Mesenchymal stem cell (in vitro differentiated cells and primary cell): ENCODE results near the gene LGALS7B.
A peak's percentile ranks its signal among the peaks of the same experiment; 100 is the strongest.

Experiments used
- DNase-seq: peaks from one replicate; pipeline ENCODE4 v3.0.0-alpha.2; 2013
- H2AFZ ChIP-seq: one replicate; pipeline ENCODE4 v1.6.1; 2013; ENCODE audit warnings: low read depth, mild to moderate bottlenecking, control low read depth, inconsistent platforms, low read length, moderate library complexity
- H2AK5ac ChIP-seq: 2 replicates; pipeline ENCODE4 v1.6.1; 2013; ENCODE audit warnings: low read length, moderate library complexity, mild to moderate bottlenecking, inconsistent platforms; ENCODE audit not compliant: severe bottlenecking
- H2BK120ac ChIP-seq: one replicate; pipeline ENCODE4 v1.6.1; 2013; ENCODE audit warnings: low read depth, mild to moderate bottlenecking, inconsistent platforms, low read length, moderate library complexity
- H2BK12ac ChIP-seq, 2 experiments: one replicate each; pipeline ENCODE4 v1.6.1; 2013; ENCODE audit warnings: inconsistent platforms in 2 of 2, low read length in 2 of 2, mild to moderate bottlenecking in 2 of 2, moderate library complexity in 2 of 2, control low read depth in 1 of 2
- H2BK15ac ChIP-seq: one replicate; pipeline ENCODE4 v1.6.1; 2013; ENCODE audit warnings: mild to moderate bottlenecking, low read depth, inconsistent platforms; ENCODE audit not compliant: poor library complexity, severe bottlenecking
- H2BK5ac ChIP-seq: 2 replicates; pipeline ENCODE4 v1.6.1; 2013; ENCODE audit warnings: low read depth, mild to moderate bottlenecking, low read length, control low read depth, inconsistent platforms; ENCODE audit not compliant: poor library complexity, severe bottlenecking
- H3K14ac ChIP-seq, 2 experiments: one replicate each; pipeline ENCODE4 v1.6.1; 2013; ENCODE audit warnings: inconsistent platforms in 2 of 2, low read length in 2 of 2, control low read depth in 1 of 2, mild to moderate bottlenecking in 1 of 2, moderate library complexity in 1 of 2
- H3K18ac ChIP-seq, 2 experiments: one replicate each; pipeline ENCODE4 v1.6.1; 2013; ENCODE audit warnings: inconsistent platforms in 2 of 2, low read length in 2 of 2, control low read depth in 1 of 2, low read depth in 1 of 2, mild to moderate bottlenecking in 1 of 2
- H3K23ac ChIP-seq, 2 experiments: one replicate each; pipeline ENCODE4 v1.6.1; 2013; ENCODE audit warnings: inconsistent platforms in 2 of 2, low read length in 2 of 2, mild to moderate bottlenecking in 2 of 2, moderate library complexity in 2 of 2, control low read depth in 1 of 2
- H3K27ac ChIP-seq: 2 replicates; pipeline ENCODE4 v1.5.1; 2013; ENCODE audit warnings: mild to moderate bottlenecking, moderate library complexity, low read length, control low read depth, inconsistent platforms; ENCODE audit not compliant: poor library complexity, severe bottlenecking
- H3K27me3 ChIP-seq, 2 experiments: 2 replicates each; pipeline versions ENCODE4 v1.6.1 to v1.7.0; 2013; ENCODE audit warnings: low read length in 2 of 2, mild to moderate bottlenecking in 2 of 2, moderate library complexity in 2 of 2, control low read depth in 1 of 2, inconsistent platforms in 1 of 2; ENCODE audit not compliant: control insufficient read depth in 1 of 2, insufficient read depth in 1 of 2
- H3K36me3 ChIP-seq, 2 experiments: 2 replicates each; pipeline versions ENCODE4 v1.6.1 to v1.7.0; 2013; ENCODE audit warnings: low read length in 2 of 2, control low read depth in 1 of 2, inconsistent platforms in 1 of 2, low read depth in 1 of 2, mild to moderate bottlenecking in 1 of 2; ENCODE audit not compliant: insufficient read depth in 2 of 2, control insufficient read depth in 1 of 2
- H3K4ac ChIP-seq, 2 experiments: one replicate each; pipeline ENCODE4 v1.6.1; 2013; ENCODE audit warnings: inconsistent platforms in 2 of 2, low read length in 2 of 2, mild to moderate bottlenecking in 2 of 2, moderate library complexity in 2 of 2, control low read depth in 1 of 2, low read depth in 1 of 2
- H3K4me1 ChIP-seq: 2 replicates; pipeline ENCODE4 v1.6.1; 2013; ENCODE audit warnings: low read depth, low read length, control low read depth; ENCODE audit not compliant: control insufficient read depth, insufficient read depth
- H3K4me2 ChIP-seq: 2 replicates; pipeline ENCODE4 v1.6.1; 2013; ENCODE audit warnings: low read length, mild to moderate bottlenecking, inconsistent platforms; ENCODE audit not compliant: poor library complexity, severe bottlenecking
- H3K4me3 ChIP-seq, 2 experiments: 2 replicates each; pipeline versions ENCODE4 v1.5.1 to v1.7.0; 2013; ENCODE audit warnings: low read length in 2 of 2, mild to moderate bottlenecking in 2 of 2, control low read depth in 1 of 2, low read depth in 1 of 2; ENCODE audit not compliant: insufficient read depth in 1 of 2
- H3K79me1 ChIP-seq: replicated peaks from 2 replicates; pipeline ENCODE4 v1.6.1; 2013; ENCODE audit warnings: mild to moderate bottlenecking, control low read depth, low read length, inconsistent platforms; ENCODE audit not compliant: poor library complexity, severe bottlenecking
- H3K9ac ChIP-seq: 2 replicates; pipeline ENCODE4 v1.7.0; 2013; ENCODE audit warnings: mild to moderate bottlenecking, low read length, moderate library complexity
- H3K9me3 ChIP-seq: 2 replicates; pipeline ENCODE4 v1.7.0; 2013; ENCODE audit warnings: mild to moderate bottlenecking, low read length; ENCODE audit not compliant: control insufficient read depth
- H4K8ac ChIP-seq: one replicate; pipeline ENCODE4 v1.6.1; 2013; ENCODE audit warnings: inconsistent platforms, mild to moderate bottlenecking, low read length, moderate library complexity
- H4K91ac ChIP-seq: one replicate; pipeline ENCODE4 v1.6.1; 2013; ENCODE audit warnings: mild to moderate bottlenecking, low read length, inconsistent platforms
- WGBS: methylation state at CpG from one replicate; pipeline ENCODE4 v1.1.7; 2013; ENCODE audit warnings: mixed read lengths; 5-methylcytosine and 5-hydroxymethylcytosine counted together

LGALS7B gene

GRCh38 chr19:38836159-38836982, 47.4 kb downstream of the LGALS7B start:
- no peak overlapping the region for H3K4ac ChIP-seq
- H2BK5ac ChIP-seq, result no peak overlapping the region
- WGBS, result 91% methylated on average over 7 of the region's 8 CpGs
- H3K4me2 ChIP-seq, result no peak overlapping the region
- DNase-seq, result no peak
- no peak overlapping the region for H3K9ac ChIP-seq
- H3K27me3 ChIP-seq, result no peaks in the 10 kb centered on the region
- H3K18ac ChIP-seq, result no peak overlapping the region
- H3K14ac ChIP-seq, result no peak overlapping the region
- H3K4me3 ChIP-seq, result no peak overlapping the region
- no peak overlapping the region for H3K23ac ChIP-seq
- H2AK5ac ChIP-seq, result no peak overlapping the region
- peak overlapping the region; percentile 17 for H3K27ac ChIP-seq
- H3K36me3 ChIP-seq, result peaks cover 60 to 64% of the 10 kb centered on the region in 2 experiments
- H2BK15ac ChIP-seq, result no peak overlapping the region
- no peak overlapping the region for H4K8ac ChIP-seq
- H3K79me1 ChIP-seq, result peaks cover 13% of the 10 kb centered on the region
- H3K9me3 ChIP-seq, result no peaks in the 10 kb centered on the region
- H2BK12ac ChIP-seq, result no peak overlapping the region
- no peak overlapping the region for H4K91ac ChIP-seq
- no peak overlapping the region for H2AFZ ChIP-seq
- peaks cover 13% of the 10 kb centered on the region for H3K4me1 ChIP-seq
- H2BK120ac ChIP-seq, result no peak overlapping the region

GRCh38 chr19:38836983-38837626, 48.1 kb downstream of the LGALS7B start:
- Histone ChIP-seq H3K23ac (no peak overlapping the region), H2BK5ac (no peak overlapping the region), H3K4me3 (no peak overlapping the region), H3K4me1 (peaks cover 15% of the 10 kb centered on the region), H2BK15ac (no peak overlapping the region), H3K27ac (peak overlapping the region; percentile 17), H2AK5ac (no peak overlapping the region), H3K4me2 (no peak overlapping the region), H3K9ac (no peak overlapping the region), H2AFZ (no peak overlapping the region), H2BK12ac (no peak overlapping the region), H4K8ac (peak overlapping the region; percentile 7), H3K14ac (no peak overlapping the region), H3K18ac (no peak overlapping the region), H3K79me1 (peaks cover 13% of the 10 kb centered on the region), H3K9me3 (no peaks in the 10 kb centered on the region), H3K36me3 (peaks cover 67 to 71% of the 10 kb centered on the region in 2 experiments), H2BK120ac (no peak overlapping the region), H3K4ac (no peak overlapping the region), H3K27me3 (no peaks in the 10 kb centered on the region), H4K91ac (no peak overlapping the region)
- no peak for DNase-seq
- 98% methylated on average over 6 of the region's 6 CpGs for WGBS

- Histone ChIP-seq H3K23ac (no peak overlapping the region), H3K4me3 (no peak overlapping the region), H3K79me1 (peaks cover 13% of the 10 kb centered on the region), H2AFZ (no peak overlapping the region), H2BK15ac (no peak overlapping the region), H3K27ac (peak overlapping the region; percentile 9), H2AK5ac (no peak overlapping the region), H3K27me3 (no peaks in the 10 kb centered on the region), H3K9me3 (no peaks in the 10 kb centered on the region), H3K18ac (no peak overlapping the region), H3K36me3 (peaks cover 73 to 77% of the 10 kb centered on the region in 2 experiments), H4K91ac (no peak overlapping the region), H3K4ac (no peak overlapping the region), H3K9ac (peak overlapping the region; percentile 8), H4K8ac (no peak overlapping the region), H3K4me2 (no peak overlapping the region), H3K4me1 (peaks cover 11% of the 10 kb centered on the region), H3K14ac (no peak overlapping the region), H2BK120ac (no peak overlapping the region), H2BK5ac (no peak overlapping the region), H2BK12ac (no peak overlapping the region)
- DNase-seq, result no peak
- WGBS, result 93% methylated on average over 7 of the region's 7 CpGs
Measured at GRCh38 chr19:38837656-38838121, 48.7 kb downstream of the LGALS7B start.

- Histone ChIP-seq H3K4me1 (peaks cover 8% of the 10 kb centered on the region), H3K14ac (no peak overlapping the region), H3K9ac (peak overlapping the region; percentile 8), H2BK120ac (no peak overlapping the region), H3K18ac (no peak overlapping the region), H4K91ac (no peak overlapping the region), H3K4me2 (no peak overlapping the region), H3K79me1 (peaks cover 13% of the 10 kb centered on the region), H3K4ac (no peak overlapping the region), H3K27me3 (no peaks in the 10 kb centered on the region), H3K9me3 (no peaks in the 10 kb centered on the region), H3K23ac (no peak overlapping the region), H3K36me3 (peaks cover 80 to 84% of the 10 kb centered on the region in 2 experiments), H2BK5ac (no peak overlapping the region), H2AK5ac (no peak overlapping the region), H2AFZ (no peak overlapping the region), H3K4me3 (no peak overlapping the region), H2BK15ac (no peak overlapping the region), H2BK12ac (no peak overlapping the region), H3K27ac (peak overlapping the region; percentile 9), H4K8ac (peak overlapping the region; percentile 67)
- 90% methylated on average over 19 of the region's 19 CpGs for WGBS
- no peak for DNase-seq
Measured at GRCh38 chr19:38838208-38838985, 49.4 kb downstream of the LGALS7B start.
